ENCODE data around the gene MGAT5.

DNA sequence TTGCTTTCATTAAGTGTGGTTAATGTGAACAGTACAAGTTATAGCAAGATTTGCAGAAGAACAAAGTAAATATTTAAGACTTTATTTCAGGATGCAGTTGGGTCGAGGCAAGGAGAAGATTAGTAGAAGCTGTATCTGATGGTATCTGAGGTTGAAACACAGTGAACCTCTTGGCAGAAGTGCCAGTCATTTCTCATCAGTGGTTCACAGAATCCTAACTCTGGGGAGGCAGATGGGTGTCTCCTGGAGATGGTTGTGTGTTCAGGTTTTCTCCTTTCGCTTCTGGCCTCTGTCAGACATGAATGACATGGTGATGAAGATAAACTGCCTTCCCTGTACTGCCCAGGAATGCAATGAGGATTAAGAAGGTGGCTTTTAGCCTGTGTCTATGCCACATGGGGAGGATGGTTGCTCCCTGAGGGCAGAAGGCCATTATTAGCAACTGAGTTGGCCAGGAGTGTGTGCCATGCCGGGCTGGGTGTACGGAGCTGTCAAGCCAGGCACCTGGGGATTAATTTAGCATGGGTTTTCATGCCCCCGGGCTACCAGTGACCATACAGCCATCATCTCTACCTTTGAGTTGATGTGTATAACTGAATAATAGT lies 28.0 kb downstream of the MGAT5 start:
- no peak for TF ChIP-seq CTCF (IDR thresholded peaks at IDR 0.05)
- no peak for TF ChIP-seq POLR2A (IDR thresholded peaks at IDR 0.05)
